Omental fat pad (tissue), 4 donors: Measurements from ENCODE around the gene YPEL5. TPM values are rescaled to one million over a fixed set of nuclear protein-coding genes. Genes with fewer than 3 reads are reported as not detected.

Source experiments
- ATAC-seq: fragments of 150-250 bp; one replicate; pipeline ENCODE4 v1.9.1; 2016; ENCODE audit warnings: mild to moderate bottlenecking, moderate library complexity; ENCODE audit not compliant: low FRiP score
- DNase-seq: peaks from one replicate; pipeline ENCODE4 v3.0.0-alpha.2; 2019; ENCODE audit warnings: low spot score
- CTCF ChIP-seq, 3 donors: fragments of 450-650 bp; IDR thresholded peaks; one replicate each; pipeline ENCODE4 v1.5.1; 2016 to 2017; ENCODE audit warnings: antibody characterized with exemption in 3 of 3, mild to moderate bottlenecking in 3 of 3, moderate library complexity in 2 of 3
- total RNA-seq, 4 donors: library from RNA; depleted of rRNA; stranded (reverse); fragments of >200 nt; gene quantifications; one replicate each; pipeline ENCODE4 v1.1.0, GENCODE V29; 2016

Gene YPEL5
- total RNA-seq, 4 donors from 2014 or later = 69.1 to 254 (median 80.1) TPM

- ATAC-seq (no peak), DNase-seq (no peak)
- no peak for TF ChIP-seq CTCF (IDR thresholded peaks at IDR 0.05)
Measured at GRCh38 chr2:30115981-30116285, 30.9 kb upstream of the YPEL5 start.

- ATAC-seq (no peak), DNase-seq (no peak)
- no peak for TF ChIP-seq CTCF (IDR thresholded peaks at IDR 0.05)
Measured at GRCh38 chr2:30122362-30122761, 24.4 kb upstream of the YPEL5 start.

- DNase-seq (no peak), ATAC-seq (peak; percentile 66)
- no peak for TF ChIP-seq CTCF (IDR thresholded peaks at IDR 0.05)
Measured at GRCh38 chr2:30127016-30127893, 19.6 kb upstream of the YPEL5 start.

- no peak for TF ChIP-seq CTCF (IDR thresholded peaks at IDR 0.05)
- DNase-seq (no peak), ATAC-seq (no peak)
Measured at GRCh38 chr2:30134582-30134981, 12.2 kb upstream of the YPEL5 start.

GRCh38 chr2:30135541-30135940, 11.3 kb upstream of the YPEL5 start:
- ATAC-seq = no peak
- DNase-seq = no peak
- TF ChIP-seq CTCF (IDR thresholded peaks at IDR 0.05) = no peak

- TF ChIP-seq CTCF (IDR thresholded peaks at IDR 0.05) = no peak
- DNase-seq (no peak), ATAC-seq (no peak)
Measured at GRCh38 chr2:30136764-30137444, 9.9 kb upstream of the YPEL5 start.
